Effector memory CD4-positive, alpha-beta T cell (primary cell): Measurements from ENCODE around the gene STAC3.

Source experiments
- DNase-seq, 3 donors: peaks; one replicate each; pipeline ENCODE4 v3.0.0-alpha.2; 2020
- H3K27ac ChIP-seq: 2 replicates; pipeline ENCODE4 v1.7.0; 2013; ENCODE audit warnings: mild to moderate bottlenecking, low read length, moderate library complexity; ENCODE audit not compliant: insufficient read depth, poor library complexity, severe bottlenecking
- H3K27me3 ChIP-seq: replicated peaks from 2 replicates; pipeline ENCODE4 v1.7.0; 2013; ENCODE audit warnings: mild to moderate bottlenecking, low read length; ENCODE audit not compliant: insufficient read depth, control insufficient read depth, poor library complexity, severe bottlenecking
- H3K36me3 ChIP-seq: 2 replicates; pipeline ENCODE4 v1.7.0; 2013; ENCODE audit warnings: mild to moderate bottlenecking, low read length, moderate library complexity; ENCODE audit not compliant: control insufficient read depth, insufficient read depth
- H3K4me1 ChIP-seq: 2 replicates; pipeline ENCODE4 v1.7.0; 2013; ENCODE audit warnings: low read length, mild to moderate bottlenecking; ENCODE audit not compliant: control insufficient read depth, insufficient read depth, poor library complexity, severe bottlenecking
- H3K4me3 ChIP-seq: 2 replicates; pipeline ENCODE4 v1.7.0; 2013; ENCODE audit warnings: low read length, low read depth, mild to moderate bottlenecking; ENCODE audit not compliant: insufficient read depth, poor library complexity, severe bottlenecking
- H3K9me3 ChIP-seq: 2 replicates; pipeline ENCODE4 v1.7.0; 2013; ENCODE audit warnings: mild to moderate bottlenecking, low read length, moderate library complexity; ENCODE audit not compliant: control insufficient read depth

Gene STAC3

DNA sequence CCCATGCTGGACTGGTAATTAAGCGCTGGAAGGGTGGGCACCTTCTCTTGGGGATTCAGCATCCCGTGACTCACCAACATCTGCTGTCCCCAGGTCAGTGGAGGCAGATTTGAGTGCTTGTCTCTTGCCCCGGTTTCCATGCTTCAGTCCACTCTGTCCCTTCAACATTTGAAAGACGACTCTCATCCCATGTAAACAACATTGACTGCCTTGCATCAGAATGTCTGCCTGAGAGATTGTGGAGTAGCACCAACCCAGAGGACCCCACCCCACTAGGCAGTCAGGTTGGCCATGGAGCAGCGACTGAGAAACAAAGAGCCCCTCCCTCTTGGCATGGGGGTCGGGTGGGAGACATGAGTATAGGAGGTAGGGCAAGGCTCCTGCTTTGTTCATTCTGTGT, 4.9 kb upstream of the STAC3 start:
- H3K4me3 ChIP-seq: no peak overlapping the region
- H3K36me3 ChIP-seq: peaks cover 50% of the 10 kb centered on the region
- no peaks in the 10 kb centered on the region for H3K4me1 ChIP-seq
- DNase-seq: no peak
- H3K27ac ChIP-seq: no peak overlapping the region
- no peaks in the 10 kb centered on the region for H3K27me3 ChIP-seq
- H3K9me3 ChIP-seq: no peaks in the 10 kb centered on the region

DNA sequence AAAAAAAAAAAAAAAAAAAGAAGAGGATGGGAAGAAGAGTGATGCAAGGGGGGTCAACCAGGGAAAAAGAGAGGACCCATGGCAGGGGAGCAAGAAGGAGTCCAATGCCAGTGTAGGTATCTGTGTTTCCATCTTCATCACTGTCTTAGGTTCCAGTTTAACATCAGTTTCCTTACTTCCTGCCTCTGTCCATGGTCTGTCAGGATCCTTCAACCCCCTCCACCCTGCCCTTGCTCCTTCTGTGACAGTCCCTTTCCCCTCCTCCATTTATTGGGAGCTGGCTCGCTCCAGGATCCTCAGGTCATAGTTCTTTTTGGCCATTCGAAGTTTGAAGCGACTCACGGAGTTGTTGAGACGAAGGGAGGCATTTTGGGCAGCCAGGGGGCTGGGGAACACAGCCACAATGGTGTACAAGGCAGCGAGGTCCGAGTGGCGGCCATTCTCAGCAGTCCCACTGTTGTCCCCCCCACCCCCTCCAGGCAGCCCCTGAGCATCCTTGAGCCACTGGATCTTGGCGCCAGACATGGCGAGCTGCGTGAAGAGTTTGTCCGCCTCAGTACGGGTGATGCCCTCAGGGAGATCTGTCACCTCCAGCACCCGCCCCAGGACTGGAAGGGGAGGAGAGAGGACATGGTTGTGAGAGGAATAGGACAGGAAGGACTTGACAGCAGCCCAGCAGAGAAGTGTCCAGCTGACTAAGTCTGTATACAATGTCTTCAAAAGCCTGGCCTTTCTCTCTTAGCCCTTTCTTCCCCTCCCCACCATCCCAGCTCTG, 3.7 kb upstream of the STAC3 start:
- H3K4me1 ChIP-seq: no peaks in the 10 kb centered on the region
- H3K36me3 ChIP-seq: peaks cover 42% of the 10 kb centered on the region
- H3K9me3 ChIP-seq: no peaks in the 10 kb centered on the region
- no peak overlapping the region for H3K4me3 ChIP-seq
- H3K27me3 ChIP-seq: no peaks in the 10 kb centered on the region
- no peak for DNase-seq
- no peak overlapping the region for H3K27ac ChIP-seq

DNA sequence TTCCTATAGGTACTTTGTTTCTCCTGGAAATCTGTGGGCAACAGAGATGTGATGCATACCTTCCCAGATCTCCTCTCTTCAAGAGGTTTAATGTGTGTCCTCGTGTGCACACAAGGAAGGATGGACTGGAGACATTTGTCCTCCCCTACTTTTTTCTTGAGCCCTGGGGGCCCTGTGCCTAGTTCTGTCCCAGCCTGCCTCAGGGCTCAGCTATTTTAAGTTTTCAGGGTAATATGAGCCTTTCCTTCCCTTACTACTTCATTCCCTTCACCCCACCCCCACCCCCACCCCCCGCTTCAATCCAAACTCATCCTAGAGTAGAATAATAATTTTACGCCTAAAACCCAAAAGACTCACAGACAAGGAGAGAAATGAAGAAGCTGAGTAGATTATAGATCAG, 446 bp downstream of the STAC3 start:
- no peaks in the 10 kb centered on the region for H3K9me3 ChIP-seq

DNA sequence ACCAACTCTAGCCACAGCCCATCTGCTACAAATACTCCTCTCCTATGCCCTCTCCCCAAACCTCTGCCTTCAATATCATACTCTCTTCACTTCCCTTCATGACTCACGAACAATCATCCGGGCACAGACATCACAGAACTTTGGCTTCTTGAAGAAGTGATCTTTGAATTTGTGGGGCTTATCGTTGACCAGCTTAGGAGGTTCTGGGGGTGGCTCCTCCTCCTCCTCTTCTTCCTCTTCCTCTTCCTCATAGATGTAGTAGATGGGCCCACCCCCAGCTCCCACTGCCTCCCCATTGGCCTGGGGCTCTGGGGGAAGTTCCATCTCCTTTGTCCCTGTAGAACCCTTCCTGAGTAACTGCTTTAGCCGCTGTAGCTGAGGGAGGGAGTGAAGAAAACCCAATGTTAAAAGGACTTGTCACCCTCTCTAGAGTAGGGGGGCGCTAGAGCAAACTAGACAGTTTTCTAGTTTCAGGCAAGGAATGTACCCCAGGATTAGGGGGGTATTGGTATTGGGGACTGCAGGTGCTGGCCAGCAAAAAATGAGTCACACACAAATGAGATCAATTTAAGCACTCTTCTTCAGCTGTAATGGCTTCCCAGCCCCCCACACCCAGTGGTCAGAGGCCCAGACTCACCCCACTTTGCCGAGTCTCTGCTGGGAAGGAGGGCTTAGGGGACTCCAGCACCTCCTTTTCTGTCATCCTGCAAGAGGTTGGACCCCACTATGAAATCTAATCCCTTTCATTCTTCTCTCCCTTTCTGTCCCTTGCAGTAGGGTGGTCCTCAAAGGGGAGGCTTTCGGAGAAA, 1.8 kb downstream of the STAC3 start:
- Histone ChIP-seq H3K4me1 (no peaks in the 10 kb centered on the region), H3K27me3 (peaks cover 4% of the 10 kb centered on the region), H3K27ac (no peak overlapping the region), H3K9me3 (no peaks in the 10 kb centered on the region), H3K36me3 (no peaks in the 10 kb centered on the region), H3K4me3 (no peak overlapping the region)
- no peak for DNase-seq

More for the DNA sequence above, 446 bp downstream of the STAC3 start:
- no peaks in the 10 kb centered on the region for H3K27me3 ChIP-seq
- H3K4me3 ChIP-seq: no peak overlapping the region
- no peak for DNase-seq
- no peak overlapping the region for H3K27ac ChIP-seq
- H3K36me3 ChIP-seq: peaks cover 7% of the 10 kb centered on the region
- no peaks in the 10 kb centered on the region for H3K4me1 ChIP-seq

DNA sequence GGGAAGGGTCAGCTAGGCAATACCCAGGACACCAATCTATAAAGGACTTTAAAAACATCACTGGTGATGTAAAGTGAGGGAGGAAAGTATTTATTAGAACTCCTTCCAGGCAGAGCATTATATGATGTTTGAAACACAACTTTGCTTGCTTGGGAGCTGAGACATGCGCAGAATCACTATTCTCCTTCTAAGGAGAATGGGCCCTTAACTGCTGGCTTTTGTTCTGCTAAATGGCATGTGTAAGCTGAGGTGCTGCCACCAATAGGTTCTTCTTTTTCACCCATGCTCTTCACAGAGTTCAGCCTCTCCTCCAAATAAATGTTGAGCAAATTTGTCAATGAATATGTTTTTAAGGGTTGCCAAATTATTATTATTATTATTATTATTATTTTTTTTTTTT, 3.9 kb downstream of the STAC3 start:
- no peaks in the 10 kb centered on the region for H3K36me3 ChIP-seq
- H3K4me3 ChIP-seq: no peak overlapping the region
- peaks cover 21% of the 10 kb centered on the region for H3K27me3 ChIP-seq
- no peak overlapping the region for H3K27ac ChIP-seq
- H3K9me3 ChIP-seq: no peaks in the 10 kb centered on the region
- H3K4me1 ChIP-seq: peaks cover 20% of the 10 kb centered on the region
- DNase-seq: no peak

DNA sequence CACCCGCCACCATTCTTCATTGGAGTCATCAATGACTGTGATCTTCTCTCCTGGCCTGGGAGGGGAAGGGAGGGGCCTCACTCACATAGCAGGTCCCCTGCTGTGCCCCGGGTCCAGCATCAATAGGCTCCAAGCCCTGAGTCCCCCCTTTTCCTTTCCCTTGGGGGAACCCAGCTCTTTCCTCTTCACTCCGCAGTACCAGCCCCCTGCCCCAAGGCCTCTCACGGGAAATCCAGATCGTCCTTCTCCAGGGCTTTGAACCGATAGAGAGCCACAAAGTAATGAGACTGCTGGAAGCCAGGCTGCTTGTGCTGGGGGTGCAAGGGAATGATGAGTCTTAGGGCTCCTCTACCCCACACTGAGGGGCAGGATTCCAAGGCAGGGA, 6.7 kb downstream of the STAC3 start:
- no peak for DNase-seq
- Histone ChIP-seq H3K36me3 (no peaks in the 10 kb centered on the region), H3K4me1 (peaks cover 45% of the 10 kb centered on the region), H3K4me3 (no peak overlapping the region), H3K9me3 (no peaks in the 10 kb centered on the region), H3K27me3 (peaks cover 28% of the 10 kb centered on the region), H3K27ac (no peak overlapping the region)

DNA sequence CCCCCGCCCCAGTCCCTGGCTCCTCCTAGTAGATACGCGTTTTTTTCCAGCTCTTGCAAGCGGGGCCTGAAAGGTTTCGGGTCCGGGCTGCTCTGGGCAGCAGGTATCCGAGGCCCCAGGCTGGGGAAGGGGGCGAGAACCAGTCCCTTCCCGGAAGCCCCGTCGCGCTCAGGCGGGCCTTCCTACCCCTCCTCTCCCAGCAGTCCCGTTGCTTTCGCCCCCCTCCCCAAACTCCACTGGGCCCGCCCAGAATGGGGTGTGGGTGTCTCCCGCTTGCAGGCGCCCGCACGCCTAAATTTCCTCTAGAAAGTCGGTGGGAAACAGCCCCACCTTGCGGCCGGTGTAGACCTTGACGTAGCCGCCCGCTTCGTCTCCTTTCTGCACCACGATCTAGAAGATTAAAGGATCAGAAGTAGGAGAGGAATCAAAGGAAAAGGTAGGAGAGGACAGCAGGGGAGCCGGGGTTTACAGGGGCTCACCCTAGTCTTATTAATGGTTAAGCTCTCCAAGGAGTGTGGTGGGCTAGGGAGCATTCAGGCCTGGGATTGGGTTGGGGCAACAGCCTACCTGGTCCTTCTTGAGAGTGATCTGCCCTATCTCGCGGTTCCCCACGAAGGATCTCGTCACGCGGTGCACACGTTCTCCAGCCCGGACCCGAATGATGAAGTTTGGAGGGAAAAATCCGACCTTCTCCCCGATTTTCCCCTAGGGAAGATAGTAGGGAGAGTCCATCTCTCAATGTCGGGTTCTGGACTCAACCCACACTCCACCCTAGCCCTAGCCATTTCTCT, 7.3 kb downstream of the STAC3 start:
- Histone ChIP-seq H3K4me3 (peak overlapping the region; percentile 37), H3K27ac (no peak overlapping the region), H3K9me3 (no peaks in the 10 kb centered on the region)

DNA sequence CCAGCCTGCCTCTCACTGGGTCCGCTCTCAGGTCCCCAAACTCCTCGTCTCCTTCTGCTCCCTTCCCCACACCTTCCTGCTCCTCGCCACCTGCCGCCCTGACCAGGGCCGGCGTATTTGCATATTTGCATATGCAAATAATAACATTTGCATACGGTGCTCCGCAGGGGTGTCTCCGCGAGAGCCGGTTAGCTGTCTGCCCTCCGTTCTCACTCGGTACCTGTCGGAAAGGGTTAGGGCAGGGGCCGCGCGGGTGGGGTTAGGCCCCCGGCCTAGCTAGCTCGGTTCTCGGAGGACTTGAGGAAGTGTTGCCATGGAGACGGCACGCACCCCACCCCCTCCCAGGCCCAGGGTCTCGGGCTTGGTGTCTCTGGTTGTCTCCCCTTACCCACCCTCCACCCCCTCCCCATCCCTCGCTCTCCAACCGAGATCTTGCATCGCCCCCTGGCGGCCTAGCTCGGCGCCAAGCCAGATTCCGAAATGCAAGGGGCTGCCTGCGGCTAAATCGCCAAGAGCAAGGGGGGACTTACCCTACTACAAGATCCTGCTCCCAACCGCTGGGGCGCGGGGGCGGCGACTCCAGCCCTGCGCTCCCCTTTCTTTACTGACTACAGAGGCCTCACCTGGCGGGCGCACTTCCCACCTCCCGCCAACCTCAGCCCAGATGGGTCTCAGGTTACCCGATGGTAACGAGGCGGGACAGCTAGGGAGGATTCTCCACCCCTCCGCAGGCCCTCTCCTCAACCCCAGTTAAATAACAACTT, 8.1 kb downstream of the STAC3 start:
- H3K4me1 ChIP-seq: peaks cover 58% of the 10 kb centered on the region
- H3K27ac ChIP-seq: no peak overlapping the region
- H3K27me3 ChIP-seq: peaks cover 38% of the 10 kb centered on the region
- H3K9me3 ChIP-seq: no peaks in the 10 kb centered on the region
- peak overlapping the region; percentile 37 for H3K4me3 ChIP-seq
- peak in 1 of 3 donors; percentile 35 for DNase-seq
- no peaks in the 10 kb centered on the region for H3K36me3 ChIP-seq

More for the DNA sequence above, 7.3 kb downstream of the STAC3 start:
- H3K36me3 ChIP-seq: no peaks in the 10 kb centered on the region
- peaks cover 31% of the 10 kb centered on the region for H3K27me3 ChIP-seq
- peak; percentile 48 to 67 (median 60) for DNase-seq
- peaks cover 50% of the 10 kb centered on the region for H3K4me1 ChIP-seq

DNA sequence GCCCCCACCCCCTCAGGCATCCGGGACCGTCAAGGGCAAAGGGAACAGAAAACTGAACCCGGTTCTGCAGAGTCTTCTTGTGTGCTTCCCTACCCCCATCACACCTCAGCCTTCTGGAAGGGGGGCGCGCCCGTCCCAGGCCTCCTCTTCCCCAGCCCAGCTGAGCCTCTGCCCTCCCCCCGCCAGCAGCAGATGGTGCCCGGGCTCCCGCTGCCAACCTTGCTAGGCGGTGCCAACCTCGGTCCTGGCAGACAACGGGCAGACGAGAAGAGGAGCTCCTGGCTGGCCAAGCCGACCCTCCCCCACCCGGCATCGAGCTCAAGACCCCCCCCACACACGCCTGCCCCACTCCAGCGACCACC, 8.7 kb downstream of the STAC3 start:
- Histone ChIP-seq H3K4me3 (peak overlapping the region; percentile 37), H3K27me3 (peaks cover 44% of the 10 kb centered on the region), H3K27ac (no peak overlapping the region), H3K4me1 (peaks cover 64% of the 10 kb centered on the region), H3K9me3 (no peaks in the 10 kb centered on the region), H3K36me3 (no peaks in the 10 kb centered on the region)
- no peak for DNase-seq
